DOHH2 (cell line): ENCODE data around the gene CDC42BPA.

Experiments
- H3F3A ChIP-seq: fragments of 200-600 bp; sonication (generic), shearing (Covaris generic); 2 replicates; pipeline ENCODE4 v1.6.0; 2016; ENCODE audit warnings: antibody characterized with exemption, mild to moderate bottlenecking; ENCODE audit not compliant: control insufficient read depth, insufficient read depth
- H3K27ac ChIP-seq: fragments of 200-600 bp; sonication (generic); 2 replicates; pipeline ENCODE4 v1.5.1; 2014; ENCODE audit warnings: low read depth, mild to moderate bottlenecking, low read length, moderate library complexity
- H3K27me3 ChIP-seq: fragments of 200-600 bp; sonication (generic); 2 replicates; pipeline ENCODE4 v1.6.1; 2014; ENCODE audit warnings: mild to moderate bottlenecking, low read length, mixed read lengths; ENCODE audit not compliant: control insufficient read depth
- H3K36me3 ChIP-seq: fragments of 200-600 bp; sonication (generic); 2 replicates; pipeline ENCODE4 v1.6.1; 2014; ENCODE audit warnings: mild to moderate bottlenecking, low read length, moderate library complexity, mixed read lengths; ENCODE audit not compliant: control insufficient read depth
- H3K4me1 ChIP-seq: fragments of 200-600 bp; sonication (generic); 2 replicates; pipeline ENCODE4 v1.6.1; 2014; ENCODE audit warnings: mild to moderate bottlenecking, low read length, mixed read lengths; ENCODE audit not compliant: control insufficient read depth
- H3K4me2 ChIP-seq: fragments of 200-600 bp; sonication (generic); 2 replicates; pipeline ENCODE4 v1.6.0; 2014; ENCODE audit warnings: mild to moderate bottlenecking, low read length, moderate library complexity
- H3K4me3 ChIP-seq: fragments of 200-600 bp; sonication (generic); 2 replicates; pipeline ENCODE4 v1.5.1; 2014; ENCODE audit warnings: mild to moderate bottlenecking, low read length, mixed read lengths
- H3K79me2 ChIP-seq: fragments of 200-600 bp; sonication (generic); 2 replicates; pipeline ENCODE4 v1.6.1; 2014; ENCODE audit warnings: mild to moderate bottlenecking, low read length, mixed read lengths; ENCODE audit not compliant: control insufficient read depth
- H3K9me2 ChIP-seq: fragments of 200-600 bp; sonication (generic); replicated peaks from 2 replicates; pipeline ENCODE4 v1.6.1; 2014; ENCODE audit warnings: mild to moderate bottlenecking, low read length, mixed read lengths; ENCODE audit not compliant: control insufficient read depth
- H3K9me3 ChIP-seq: fragments of 200-600 bp; sonication (generic); 2 replicates; pipeline ENCODE4 v1.6.1; 2014; ENCODE audit warnings: antibody characterized with exemption, low read length, mixed read lengths; ENCODE audit not compliant: control insufficient read depth, insufficient read depth
- H4K20me1 ChIP-seq: fragments of 200-600 bp; sonication (generic); 2 replicates; pipeline ENCODE4 v1.6.0; 2014; ENCODE audit warnings: low read depth, mild to moderate bottlenecking, antibody characterized with exemption, low read length, moderate library complexity; ENCODE audit not compliant: control insufficient read depth, insufficient read depth
- CTCF ChIP-seq: fragments of 200-600 bp; sonication (generic); IDR thresholded peaks from one replicate; pipeline ENCODE4 v1.5.1; 2014; ENCODE audit warnings: antibody characterized with exemption, mild to moderate bottlenecking, low read depth, low read length; ENCODE audit not compliant: poor library complexity, severe bottlenecking
- EZH2phosphoT487 ChIP-seq: fragments of 200-600 bp; sonication (generic); IDR thresholded peaks from 2 replicates; pipeline ENCODE4 v1.6.1; 2017; ENCODE audit warnings: borderline replicate concordance, mild to moderate bottlenecking, antibody characterized with exemption, low read length, moderate library complexity, mixed read lengths

CDC42BPA gene

GRCh38 chr1:226971765-226972164 lies 346.5 kb downstream of the CDC42BPA start:
- Histone ChIP-seq H3F3A (no peaks in the 10 kb centered on the region), H3K4me1 (peaks cover 10% of the 10 kb centered on the region), H3K4me3 (no peak overlapping the region), H4K20me1 (no peaks in the 10 kb centered on the region), H3K27me3 (no peaks in the 10 kb centered on the region), H3K36me3 (no peaks in the 10 kb centered on the region; the same call in 1 of the 2 replicates), H3K4me2 (no peak overlapping the region), H3K9me3 (no peaks in the 10 kb centered on the region), H3K9me2 (no peaks in the 10 kb centered on the region), H3K79me2 (no peaks in the 10 kb centered on the region), H3K27ac (no peak overlapping the region)
- TF ChIP-seq EZH2phosphoT487 (no peak), CTCF (no peak)

GRCh38 chr1:226967665-226968064 lies 350.6 kb downstream of the CDC42BPA start:
- Histone ChIP-seq H3K27ac (no peak overlapping the region), H3K4me1 (peaks cover 26% of the 10 kb centered on the region), H3K4me3 (no peak overlapping the region), H4K20me1 (no peaks in the 10 kb centered on the region; the same call in 1 of the 2 replicates), H3K4me2 (no peak overlapping the region), H3K36me3 (no peaks in the 10 kb centered on the region; the same call in 1 of the 2 replicates), H3K27me3 (no peaks in the 10 kb centered on the region), H3K79me2 (no peaks in the 10 kb centered on the region), H3F3A (no peaks in the 10 kb centered on the region), H3K9me2 (no peaks in the 10 kb centered on the region), H3K9me3 (no peaks in the 10 kb centered on the region)
- no peak for TF ChIP-seq EZH2phosphoT487
- TF ChIP-seq CTCF, result no peak

GRCh38 chr1:226966683-226967082 lies 351.6 kb downstream of the CDC42BPA start:
- Histone ChIP-seq H3K4me3 (no peak overlapping the region), H3K9me2 (no peaks in the 10 kb centered on the region), H3K27ac (no peak overlapping the region), H4K20me1 (no peaks in the 10 kb centered on the region; the same call in 1 of the 2 replicates), H3K79me2 (no peaks in the 10 kb centered on the region), H3K9me3 (no peaks in the 10 kb centered on the region), H3K36me3 (no peaks in the 10 kb centered on the region; the same call in 1 of the 2 replicates), H3K4me1 (peaks cover 21% of the 10 kb centered on the region), H3K4me2 (no peak overlapping the region), H3F3A (no peaks in the 10 kb centered on the region), H3K27me3 (no peaks in the 10 kb centered on the region)
- TF ChIP-seq CTCF (no peak), EZH2phosphoT487 (no peak)
